HG03280 (cell line): Measurements from ENCODE around the gene RPS15.

Experiments
- ATAC-seq: cut with Tn5 transposase; IDR thresholded peaks from one replicate; pipeline ENCODE4 v1.9.1; 2021; ENCODE audit warnings: mild to moderate bottlenecking, moderate library complexity; ENCODE audit not compliant: unreplicated experiment

The RPS15 gene

GRCh38 chr19:1481893-1482360, 43.7 kb downstream of the RPS15 start:
- no peak for ATAC-seq

GRCh38 chr19:1482361-1483130, 44.4 kb downstream of the RPS15 start:
- ATAC-seq, result no peak

- ATAC-seq, result no peak
Measured at GRCh38 chr19:1483131-1483978, 45.2 kb downstream of the RPS15 start.

DNA sequence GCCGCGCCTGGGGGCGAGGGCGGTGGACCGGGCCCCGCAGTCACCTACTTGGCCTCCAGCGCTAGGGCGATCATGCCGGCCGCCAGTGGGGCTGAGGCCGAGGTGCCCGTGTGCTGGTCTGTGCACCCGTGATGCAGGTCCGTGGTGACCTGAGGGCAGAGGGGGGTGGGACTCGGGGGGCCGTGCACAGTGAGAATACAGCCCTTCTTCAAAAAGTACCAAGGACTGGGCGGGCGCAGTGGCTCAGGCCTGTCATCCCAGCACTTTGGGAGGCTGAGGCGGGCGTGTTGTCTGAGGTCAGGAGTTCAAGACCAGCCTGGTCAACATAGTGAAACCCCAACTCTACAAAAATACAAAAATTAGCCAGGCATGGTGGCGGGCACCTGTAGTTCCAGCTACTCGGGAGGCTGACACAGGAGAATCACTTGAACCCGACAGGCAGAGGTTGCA, 45.8 kb downstream of the RPS15 start:
- no peak for ATAC-seq

DNA sequence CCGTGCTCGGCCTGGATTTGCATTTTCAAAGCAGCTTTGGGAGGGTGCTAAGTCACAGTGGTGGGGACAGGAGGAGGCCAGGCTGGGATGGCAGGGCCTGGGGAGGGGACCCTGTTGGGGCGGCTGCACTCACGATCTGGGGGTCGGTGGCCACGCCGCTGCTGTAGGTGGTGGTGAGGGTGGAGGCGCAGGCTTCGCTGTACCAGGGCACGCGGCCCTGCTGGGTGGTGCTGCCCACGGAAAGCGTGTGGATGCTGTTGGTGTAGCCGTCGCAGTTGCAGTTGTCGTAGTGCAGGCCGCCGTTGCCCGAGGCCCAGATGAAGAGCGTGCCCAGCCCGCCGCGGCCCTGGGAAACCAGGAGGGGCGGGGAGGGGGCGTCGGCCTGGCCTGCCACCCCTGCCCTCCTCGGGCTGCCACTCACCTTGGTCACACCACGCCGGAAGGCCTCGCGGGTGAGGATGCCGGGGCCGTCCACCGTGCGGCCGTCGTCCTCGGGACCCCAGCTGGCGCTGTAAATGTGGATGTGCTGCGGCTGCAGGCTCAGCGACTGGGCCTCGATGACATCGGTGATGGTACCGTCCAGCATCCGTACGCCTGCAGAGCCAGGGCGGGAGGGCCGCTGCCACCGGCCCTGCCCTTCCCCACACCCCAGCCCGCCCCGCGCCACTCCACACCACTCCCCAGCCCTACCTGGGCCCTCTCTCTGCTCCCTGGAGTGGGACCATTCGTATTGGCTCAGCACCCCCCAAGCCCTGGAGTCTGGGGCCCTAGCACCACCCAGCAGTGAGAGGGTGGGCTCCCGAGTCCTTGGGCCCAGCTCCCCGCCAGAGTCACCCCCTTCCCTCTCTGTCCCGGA, 48.8 kb downstream of the RPS15 start:
- no peak for ATAC-seq

- no peak for ATAC-seq
Measured at GRCh38 chr19:1487576-1488281, 49.5 kb downstream of the RPS15 start.

- no peak for ATAC-seq
Measured at GRCh38 chr19:1488282-1488601, 50.0 kb downstream of the RPS15 start.

- ATAC-seq, result no peak
Measured at GRCh38 chr19:1489463-1490310, 51.5 kb downstream of the RPS15 start.
